Measurements from ENCODE around the gene BET1L. TPM values are rescaled to one million over a fixed set of nuclear protein-coding genes. Genes with fewer than 3 reads are reported as not detected.

Gene BET1L
- total and polyA plus RNA-seq, 3 experiments from 2014 or later = 36.1 to 60.4 (median 38.5) TPM

- H3K27me3 Mint-ChIP-seq = peaks cover 0 to 8% of the 10 kb centered on the region in 2 donors
- ChIA-PET POLR2A (interaction anchor here (1.2 to 2.8 kb wide), 5 partner anchors 29 to 360 kb away, joined by 3 to 28 read pairs (median 14); partner anchors contain the start of genes PGGHG, PSMD13 and SIRT3), CTCF (interaction anchor here (1.1 to 2.5 kb wide), 6 partner anchors 42 to 330 kb away, joined by 3 to 8 read pairs (median 4); partner anchors contain the start of gene LRRC56)
- H3K36me3 Mint-ChIP-seq = peaks cover 0 to 83% (median 2%) of the 10 kb centered on the region in 3 donors
- peak; percentile 80 to 87 (median 83) for DNase-seq
- peaks cover 48% of the 10 kb centered on the region for H3K4me1 ChIP-seq (ENCODE audit: insufficient read depth, low read length)
- H3K9me3 ChIP-seq (ENCODE audit: low read length) = no peaks in the 10 kb centered on the region
- peak overlapping the region; percentile 80 for H3K4me3 ChIP-seq (ENCODE audit: low read length)
- H3K4me1 Mint-ChIP-seq = peaks cover 40 to 66% (median 45%) of the 10 kb centered on the region in 3 donors
- peak overlapping the region; percentile 93 for H3K27ac ChIP-seq (ENCODE audit: low read depth, low read length)
- peaks cover 68% of the 10 kb centered on the region for H3K36me3 ChIP-seq (ENCODE audit: insufficient read depth, low read length)
- no peaks in the 10 kb centered on the region for H3K27me3 ChIP-seq (ENCODE audit: insufficient read depth, low read length, poor library complexity, severe bottlenecking)
- peaks cover 0 to 3% (median 0%) of the 10 kb centered on the region in 5 donors for H3K9me3 Mint-ChIP-seq
- H3K27ac Mint-ChIP-seq = peak overlapping the region; percentile 99 to 100 (median 100)
- H3K4me3 Mint-ChIP-seq = peak overlapping the region; percentile 95 to 100 (median 98)
Observed at GRCh38 chr11:208181-208916, 1.1 kb upstream of the BET1L start.

DNA sequence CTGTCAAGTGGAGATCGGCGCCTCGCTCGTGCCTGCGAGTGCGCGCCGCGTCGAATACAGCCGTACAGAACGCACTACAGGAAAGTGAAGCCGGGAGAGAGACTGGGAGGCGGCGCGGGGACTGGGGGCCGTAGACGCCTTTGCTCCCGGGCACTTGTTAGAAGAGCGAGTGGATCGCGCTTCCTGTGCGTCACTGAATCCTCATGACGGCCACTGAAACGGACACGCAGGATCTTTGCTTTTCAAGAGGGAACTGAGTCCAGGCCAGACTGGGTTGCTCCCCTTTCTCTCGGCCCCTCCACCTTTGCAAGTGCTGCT, 623 bp upstream of the BET1L start:
- Histone ChIP-seq H3K4me3 (ENCODE audit: low read length) (peak overlapping the region; percentile 80), H3K27me3 (ENCODE audit: insufficient read depth, low read length, poor library complexity, severe bottlenecking) (no peaks in the 10 kb centered on the region), H3K9me3 (ENCODE audit: low read length) (no peaks in the 10 kb centered on the region), H3K4me1 (ENCODE audit: insufficient read depth, low read length) (peaks cover 54% of the 10 kb centered on the region), H3K27ac (ENCODE audit: low read depth, low read length) (peak overlapping the region; percentile 93), H3K36me3 (ENCODE audit: insufficient read depth, low read length) (peaks cover 67% of the 10 kb centered on the region)
- POLR2A ChIA-PET = interaction anchor here (0.7 to 2.8 kb wide), 26 partner anchors 9 to 611 kb away, joined by 3 to 28 read pairs (median 6); partner anchors contain the start of genes ANO9, PGGHG, PHRF1 and PNPLA2
- Mint-ChIP-seq H3K27ac (peak overlapping the region; percentile 99 to 100 (median 100)), H3K36me3 (peaks cover 0 to 83% (median 0%) of the 10 kb centered on the region in 3 donors), H3K4me1 (peaks cover 45 to 72% (median 50%) of the 10 kb centered on the region in 3 donors), H3K27me3 (peaks cover 0 to 8% of the 10 kb centered on the region in 2 donors), H3K9me3 (peaks cover 0 to 3% (median 0%) of the 10 kb centered on the region in 5 donors), H3K4me3 (peak overlapping the region; percentile 95 to 100 (median 98))
- CTCF ChIA-PET = interaction anchor here (0.9 to 2.5 kb wide), 8 partner anchors 29 to 244 kb away, joined by 4 to 10 read pairs (median 6); partner anchors contain the start of genes PSMD13, PTDSS2 and SIRT3
- DNase-seq = no peak

GRCh38 chr11:206526-207207, 532 bp downstream of the BET1L start:
- no peaks in the 10 kb centered on the region for H3K9me3 ChIP-seq (ENCODE audit: low read length)
- peaks cover 65% of the 10 kb centered on the region for H3K4me1 ChIP-seq (ENCODE audit: insufficient read depth, low read length)
- peaks cover 55% of the 10 kb centered on the region for H3K36me3 ChIP-seq (ENCODE audit: insufficient read depth, low read length)
- Mint-ChIP-seq H3K4me3 (peak overlapping the region; percentile 95 to 100 (median 98)), H3K27me3 (peaks cover 0 to 8% of the 10 kb centered on the region in 2 donors), H3K4me1 (peaks cover 53 to 83% (median 59%) of the 10 kb centered on the region in 3 donors), H3K27ac (peak overlapping the region; percentile 97 to 100 (median 99)), H3K36me3 (peaks cover 0 to 81% (median 0%) of the 10 kb centered on the region in 3 donors), H3K9me3 (peaks cover 0 to 3% (median 0%) of the 10 kb centered on the region in 5 donors)
- DNase-seq = no peak
- ChIA-PET CTCF (interaction anchor here (0.8 to 2.5 kb wide), 16 partner anchors 9 to 312 kb away, joined by 3 to 10 read pairs (median 4); partner anchors contain the start of genes PSMD13, PTDSS2 and SIRT3), POLR2A (interaction anchor here (0.6 to 2.8 kb wide), 21 partner anchors 9 to 370 kb away, joined by 3 to 28 read pairs (median 7); partner anchors contain the start of genes PGGHG, PHRF1, PSMD13 and PTDSS2)
- peak overlapping the region; percentile 93 for H3K27ac ChIP-seq (ENCODE audit: low read depth, low read length)
- no peaks in the 10 kb centered on the region for H3K27me3 ChIP-seq (ENCODE audit: insufficient read depth, low read length, poor library complexity, severe bottlenecking)
- H3K4me3 ChIP-seq (ENCODE audit: low read length) = peak overlapping the region; percentile 83

GRCh38 chr11:206002-206384, 1.2 kb downstream of the BET1L start:
- Mint-ChIP-seq H3K9me3 (peaks cover 0 to 3% (median 0%) of the 10 kb centered on the region in 5 donors), H3K4me3 (peak overlapping the region; percentile 95 to 100 (median 98)), H3K36me3 (peaks cover 0 to 79% (median 0%) of the 10 kb centered on the region in 3 donors), H3K27me3 (peaks cover 0 to 8% of the 10 kb centered on the region in 2 donors), H3K4me1 (peaks cover 53 to 82% (median 58%) of the 10 kb centered on the region in 3 donors), H3K27ac (peak overlapping the region; percentile 93 to 100 (median 98))
- CTCF ChIA-PET = interaction anchor here (1.3 to 2.5 kb wide), 4 partner anchors 28 to 150 kb away, joined by 3 to 8 read pairs (median 5); partner anchors contain the start of genes PSMD13 and SIRT3
- no peaks in the 10 kb centered on the region for H3K27me3 ChIP-seq (ENCODE audit: insufficient read depth, low read length, poor library complexity, severe bottlenecking)
- peaks cover 48% of the 10 kb centered on the region for H3K36me3 ChIP-seq (ENCODE audit: insufficient read depth, low read length)
- peak overlapping the region; percentile 83 for H3K4me3 ChIP-seq (ENCODE audit: low read length)
- POLR2A ChIA-PET = interaction anchor here (1.1 to 2.6 kb wide), 7 partner anchors 29 to 301 kb away, joined by 3 to 28 read pairs (median 18); partner anchors contain the start of genes PTDSS2 and RNH1
- peaks cover 69% of the 10 kb centered on the region for H3K4me1 ChIP-seq (ENCODE audit: insufficient read depth, low read length)
- peak overlapping the region; percentile 93 for H3K27ac ChIP-seq (ENCODE audit: low read depth, low read length)
- no peak for DNase-seq
- no peaks in the 10 kb centered on the region for H3K9me3 ChIP-seq (ENCODE audit: low read length)

GRCh38 chr11:205221-206001, 1.8 kb downstream of the BET1L start:
- DNase-seq = no peak
- Histone ChIP-seq H3K4me3 (ENCODE audit: low read length) (peak overlapping the region; percentile 83), H3K4me1 (ENCODE audit: insufficient read depth, low read length) (peaks cover 65% of the 10 kb centered on the region), H3K27me3 (ENCODE audit: insufficient read depth, low read length, poor library complexity, severe bottlenecking) (no peaks in the 10 kb centered on the region), H3K36me3 (ENCODE audit: insufficient read depth, low read length) (peaks cover 43% of the 10 kb centered on the region), H3K27ac (ENCODE audit: low read depth, low read length) (peak overlapping the region; percentile 93), H3K9me3 (ENCODE audit: low read length) (no peaks in the 10 kb centered on the region)
- Mint-ChIP-seq H3K4me1 (peaks cover 51 to 76% (median 56%) of the 10 kb centered on the region in 3 donors), H3K36me3 (peaks cover 0 to 79% (median 0%) of the 10 kb centered on the region in 3 donors), H3K27me3 (peaks cover 0 to 8% of the 10 kb centered on the region in 2 donors), H3K4me3 (peak overlapping the region; percentile 95 to 100 (median 98)), H3K27ac (peak overlapping the region in 7 of 8 donors; percentile 93 to 100 (median 98)), H3K9me3 (peaks cover 0 to 3% (median 0%) of the 10 kb centered on the region in 5 donors)
- CTCF ChIA-PET = interaction anchor here (0.6 to 1.3 kb wide), 2 partner anchors 107 to 150 kb away, joined by 3 read pairs; no protein-coding TSS in a partner anchor
- POLR2A ChIA-PET = interaction anchor here (0.7 to 2.3 kb wide), 5 partner anchors 30 to 301 kb away, joined by 3 to 26 read pairs (median 8); partner anchors contain the start of genes PTDSS2 and RNH1

- H3K36me3 ChIP-seq (ENCODE audit: insufficient read depth, low read length) = peaks cover 35% of the 10 kb centered on the region
- POLR2A ChIA-PET = no interaction called here
- H3K9me3 ChIP-seq (ENCODE audit: low read length) = no peaks in the 10 kb centered on the region
- peaks cover 0 to 74% (median 0%) of the 10 kb centered on the region in 3 donors for H3K36me3 Mint-ChIP-seq
- H3K4me3 ChIP-seq (ENCODE audit: low read length) = no peak overlapping the region
- H3K27ac Mint-ChIP-seq = peak overlapping the region in 6 of 8 donors; percentile 32 to 87 (median 64)
- no peak for DNase-seq
- H3K4me1 ChIP-seq (ENCODE audit: insufficient read depth, low read length) = peaks cover 57% of the 10 kb centered on the region
- H3K4me3 Mint-ChIP-seq = peak overlapping the region in 5 of 7 donors; percentile 11 to 66 (median 34)
- H3K27me3 Mint-ChIP-seq = peaks cover 0 to 8% of the 10 kb centered on the region in 2 donors
- no peaks in the 10 kb centered on the region for H3K27me3 ChIP-seq (ENCODE audit: insufficient read depth, low read length, poor library complexity, severe bottlenecking)
- H3K9me3 Mint-ChIP-seq = peaks cover 0 to 3% (median 0%) of the 10 kb centered on the region in 5 donors
- H3K4me1 Mint-ChIP-seq = peaks cover 46 to 69% (median 48%) of the 10 kb centered on the region in 3 donors
- H3K27ac ChIP-seq (ENCODE audit: low read depth, low read length) = no peak overlapping the region
- CTCF ChIA-PET = interaction anchor here (0.6 kb wide), 1 partner anchor 108 kb away, joined by 3 read pairs; no protein-coding TSS in a partner anchor
Observed at GRCh38 chr11:204587-205109, 2.6 kb downstream of the BET1L start.

Measured in CD8-positive, alpha-beta memory T cell (primary cell).